ENCODE data around the gene EGR2.

EGR2 gene

GRCh38 chr10:62820586-62820985, 4.4 kb upstream of the EGR2 start:
- in situ Hi-C loops (cut with MboI; ENCODE audit: low sequenced_read_pairs, unreplicated experiment): no loop called here
- no peak for TF ChIP-seq CTCF (IDR thresholded peaks at IDR 0.05; ENCODE audit: borderline replicate concordance, control extremely low read depth, extremely low read depth, insufficient read depth, missing control alignments)

GRCh38 chr10:62819141-62819920, 3.2 kb upstream of the EGR2 start:
- no peak for DNase-seq (ENCODE audit: low spot score)
- in situ Hi-C loops (cut with MboI; ENCODE audit: low sequenced_read_pairs, unreplicated experiment): no loop called here
- no peak for TF ChIP-seq CTCF (IDR thresholded peaks at IDR 0.05; ENCODE audit: borderline replicate concordance, control extremely low read depth, extremely low read depth, insufficient read depth, missing control alignments)

More at GRCh38 chr10:62820586-62820985, 4.4 kb upstream of the EGR2 start:
- DNase-seq (ENCODE audit: low spot score): no peak

DNA sequence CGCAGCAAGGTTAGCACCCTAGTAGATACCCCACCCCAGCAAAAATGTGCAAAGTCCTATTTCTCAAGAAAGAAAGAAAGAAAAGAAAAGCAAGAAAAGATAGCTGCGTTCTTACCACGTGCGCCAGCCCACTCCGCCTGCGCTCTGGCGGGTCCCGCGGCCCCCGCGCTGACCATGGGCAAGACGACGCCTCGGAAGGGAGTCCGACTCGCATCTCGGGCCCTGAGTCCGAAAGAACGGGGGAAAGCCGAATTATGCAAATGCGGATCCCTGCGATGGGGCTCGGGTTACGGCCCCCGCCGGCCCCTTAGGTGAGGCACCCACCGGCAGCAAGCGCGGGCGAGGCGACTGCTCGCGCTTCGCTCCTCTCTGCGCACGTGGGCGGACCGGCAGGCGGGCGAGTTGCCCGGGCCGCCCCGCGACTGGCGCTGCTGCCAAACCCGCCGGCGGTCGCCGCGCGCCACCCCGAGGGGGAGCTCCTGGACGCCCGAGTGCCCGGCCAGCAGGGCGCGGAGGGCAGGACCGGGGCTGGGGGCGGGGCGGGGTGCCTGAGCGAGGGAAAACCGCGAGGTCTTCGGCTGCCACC, 2.4 kb upstream of the EGR2 start:
- in situ Hi-C loops (cut with MboI; ENCODE audit: low sequenced_read_pairs, unreplicated experiment): no loop called here
- peak; percentile 49 for TF ChIP-seq CTCF (IDR thresholded peaks at IDR 0.05; ENCODE audit: borderline replicate concordance, control extremely low read depth, extremely low read depth, insufficient read depth, missing control alignments)
- peak; percentile 75 for DNase-seq (ENCODE audit: low spot score)

DNA sequence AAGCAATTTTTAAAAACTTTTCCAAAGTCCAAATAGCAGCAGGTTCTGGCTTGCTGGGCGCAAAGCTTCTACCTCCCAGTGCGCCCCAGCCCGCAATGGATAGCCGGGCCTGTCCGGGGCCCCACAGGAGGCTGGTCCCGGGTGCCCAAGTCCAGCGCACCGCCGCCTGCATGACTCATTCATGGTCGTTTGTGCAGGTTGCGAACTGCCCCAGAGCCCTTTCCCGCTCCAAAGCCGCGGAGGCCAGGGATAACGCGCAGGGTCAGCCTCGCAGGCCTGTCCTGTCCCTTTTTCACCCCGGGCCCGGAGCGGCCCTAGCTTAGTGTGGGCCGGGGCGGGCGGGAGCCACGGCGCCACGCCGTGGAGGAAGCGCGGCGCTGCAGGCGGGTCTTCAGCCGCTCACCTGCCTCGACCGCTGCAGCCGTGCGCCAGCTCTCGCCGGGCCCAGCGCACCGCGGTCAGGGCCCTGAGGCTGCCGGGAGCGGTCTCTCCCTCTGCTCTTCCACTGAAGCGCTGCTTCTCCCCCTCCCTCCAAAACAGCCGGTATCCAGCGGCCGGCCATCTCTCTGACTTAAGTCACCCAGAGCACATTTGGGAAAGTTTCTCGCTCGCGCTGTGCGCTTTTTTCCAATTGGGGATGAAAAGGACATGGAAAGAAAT, 1.7 kb upstream of the EGR2 start:
- in situ Hi-C loops (cut with MboI; ENCODE audit: low sequenced_read_pairs, unreplicated experiment): no loop called here
- peak; percentile 90 for DNase-seq (ENCODE audit: low spot score)
- peak; percentile 97 for TF ChIP-seq CTCF (IDR thresholded peaks at IDR 0.05; ENCODE audit: borderline replicate concordance, control extremely low read depth, extremely low read depth, insufficient read depth, missing control alignments)

- no peak for TF ChIP-seq CTCF (IDR thresholded peaks at IDR 0.05; ENCODE audit: borderline replicate concordance, control extremely low read depth, extremely low read depth, insufficient read depth, missing control alignments)
- in situ Hi-C loops (cut with MboI; ENCODE audit: low sequenced_read_pairs, unreplicated experiment): no loop called here
- DNase-seq (ENCODE audit: low spot score): peak; percentile 68
Observed at GRCh38 chr10:62817121-62817765, 1.1 kb upstream of the EGR2 start.

DNA sequence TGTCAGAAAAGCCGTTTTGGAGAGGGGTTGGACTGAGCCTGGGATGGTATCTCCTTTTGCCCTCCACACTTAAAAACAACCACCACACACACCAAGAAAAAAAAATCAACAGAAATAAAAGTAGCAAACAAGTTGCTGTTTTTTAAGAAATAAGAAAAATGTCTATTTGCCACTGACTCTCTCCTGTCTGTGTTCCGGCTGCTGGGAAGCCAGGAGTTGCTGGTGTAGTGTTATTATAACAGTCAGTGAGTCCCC, 163 bp downstream of the EGR2 start:
- TF ChIP-seq CTCF (IDR thresholded peaks at IDR 0.05; ENCODE audit: borderline replicate concordance, control extremely low read depth, extremely low read depth, insufficient read depth, missing control alignments): no peak
- in situ Hi-C loops (cut with MboI; ENCODE audit: low sequenced_read_pairs, unreplicated experiment): no loop called here
- no peak for DNase-seq (ENCODE audit: low spot score)

All from GM13976 (cell line).